Right lobe of liver (tissue), 4 donors: ENCODE data around the gene APMAP.

Source experiments
- POLR2A ChIP-seq: fragments of 450-650 bp; IDR thresholded peaks from one replicate; pipeline ENCODE4 v1.6.1; 2017; ENCODE audit warnings: antibody characterized with exemption, mild to moderate bottlenecking
- TF ChIP-seq, protein P1 (sequence below), 4 donors: fragments of 200-600 bp in 3 of 4; fragments of 450-650 bp in 1 of 4; IDR thresholded peaks; one replicate each; pipeline versions ENCODE4 v1.5.1 to v1.8.0; 2016 to 2022; ENCODE audit warnings: antibody characterized with exemption in 4 of 4, mild to moderate bottlenecking in 2 of 4
- donor health status: DM: no; HTN: no; CAD: no.
- donor health status: DM: no; HTN: no; CAD: no.
- donor health status: DM: no; HTN: yes; CAD: no.

GRCh38 chr20:25038591-25039015, 46.1 kb upstream of the APMAP start:
- TF ChIP-seq, protein P1, sequence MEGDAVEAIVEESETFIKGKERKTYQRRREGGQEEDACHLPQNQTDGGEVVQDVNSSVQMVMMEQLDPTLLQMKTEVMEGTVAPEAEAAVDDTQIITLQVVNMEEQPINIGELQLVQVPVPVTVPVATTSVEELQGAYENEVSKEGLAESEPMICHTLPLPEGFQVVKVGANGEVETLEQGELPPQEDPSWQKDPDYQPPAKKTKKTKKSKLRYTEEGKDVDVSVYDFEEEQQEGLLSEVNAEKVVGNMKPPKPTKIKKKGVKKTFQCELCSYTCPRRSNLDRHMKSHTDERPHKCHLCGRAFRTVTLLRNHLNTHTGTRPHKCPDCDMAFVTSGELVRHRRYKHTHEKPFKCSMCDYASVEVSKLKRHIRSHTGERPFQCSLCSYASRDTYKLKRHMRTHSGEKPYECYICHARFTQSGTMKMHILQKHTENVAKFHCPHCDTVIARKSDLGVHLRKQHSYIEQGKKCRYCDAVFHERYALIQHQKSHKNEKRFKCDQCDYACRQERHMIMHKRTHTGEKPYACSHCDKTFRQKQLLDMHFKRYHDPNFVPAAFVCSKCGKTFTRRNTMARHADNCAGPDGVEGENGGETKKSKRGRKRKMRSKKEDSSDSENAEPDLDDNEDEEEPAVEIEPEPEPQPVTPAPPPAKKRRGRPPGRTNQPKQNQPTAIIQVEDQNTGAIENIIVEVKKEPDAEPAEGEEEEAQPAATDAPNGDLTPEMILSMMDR (IDR thresholded peaks at IDR 0.05), result no peak
- no peak for TF ChIP-seq POLR2A
